ENCODE data around the gene RASA3. TPM values are rescaled to one million over a fixed set of nuclear protein-coding genes. Genes with fewer than 3 reads are reported as not detected.

The RASA3 gene
- total and polyA plus RNA-seq, 2 of the 8 experiments (the other 6 are each of a cell fraction or from before 2014, with no cell fraction given) = 7.5 to 21.9 TPM

DNA sequence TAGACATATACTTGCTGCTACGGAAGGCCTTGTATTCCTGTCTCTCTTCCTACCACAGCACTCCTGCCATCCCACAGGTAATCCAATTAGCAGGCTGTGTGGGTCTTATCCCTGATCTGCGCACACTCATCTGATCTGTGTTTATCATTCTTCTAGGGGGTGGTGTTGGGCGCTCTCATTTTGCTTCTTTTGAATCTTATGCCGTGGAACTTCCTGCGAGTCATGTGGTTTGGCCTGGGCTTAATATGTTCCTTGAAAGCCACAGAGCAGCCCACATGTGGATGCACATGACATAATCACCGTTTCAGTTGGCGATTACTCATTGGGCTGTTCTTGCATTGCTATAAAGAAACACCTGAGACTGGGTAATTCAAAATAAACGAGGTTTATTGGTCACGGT lies 7.5 kb downstream of the RASA3 start (continued):
- TF ChIP-seq USF2 (IDR thresholded peaks at IDR 0.05; ENCODE audit: low read length) (no peak), ASH2L (IDR thresholded peaks at IDR 0.05; ENCODE audit: low read length) (no peak), SIN3A (conservative IDR thresholded peaks at IDR 0.05 in 1 of 2, IDR thresholded peaks at IDR 0.05 in 1 of 2; ENCODE audit: low read depth in 1 of 2, low read length in 2 of 2) (no peak), POLR2AphosphoS5 (IDR thresholded peaks at IDR 0.05; ENCODE audit: low read depth, low read length) (no peak), ATF2 (IDR thresholded peaks at IDR 0.05; ENCODE audit: low read length) (no peak), CBX5 (IDR thresholded peaks at IDR 0.05; ENCODE audit: low read depth, low read length) (no peak), RXRA (IDR thresholded peaks at IDR 0.05; ENCODE audit: insufficient read depth, low read depth, low read length) (no peak)
